A549 (cell line): Measurements from ENCODE around the gene NUCB1. TPM values are rescaled to one million over a fixed set of nuclear protein-coding genes. Genes with fewer than 3 reads are reported as not detected.

Experiments used
- ATAC-seq, 2 experiments: fragments of 200-7000 bp in 1 of 2; fragments of >200 bp in 1 of 2; cut with Nextera tagmentation in 1 of 2; cut with Tn5 transposase in 1 of 2; 3 replicates each; pipeline versions ENCODE4 v1.8.0 to v1.9.1; 2018 to 2020; ENCODE audit warnings: mild to moderate bottlenecking in 1 of 2, moderate library complexity in 1 of 2
- CTCF ChIA-PET: fragments of 300-600 bp; sonication (Branson Sonifier 250); formaldehyde crosslinking; extraction: SDS; loops from one replicate; lab custom pipeline; 2021; ENCODE audit warnings: antibody characterized with exemption, inconsistent platforms; lab: Yijun Ruan, JAX
- POLR2A ChIA-PET: fragments of 350-600 bp; formaldehyde crosslinking; extraction: SDS; loops from one replicate; lab custom pipeline; 2021; ENCODE audit warnings: antibody characterized with exemption, inconsistent platforms; lab: Yijun Ruan, JAX
- DNase-seq, 2 experiments: peaks; one replicate each; pipeline versions ENCODE4 v3.0.0 to v3.0.0-alpha.2; 2011 to 2016; ENCODE audit warnings: low read depth in 1 of 2, low spot score in 1 of 2
- FAIRE-seq: peaks from 2 replicates; lab custom pipeline; 2011; peaks lifted over from hg19 to GRCh38; lab: Jason Lieb, UNC
- H3K27ac ChIP-seq, 2 experiments: fragments of >200 bp; sonication (Bioruptor Twin); formaldehyde crosslinking; 3 replicates each; pipeline ENCODE4 v1.5.1; 2016 to 2017
- H3K4me1 ChIP-seq: fragments of >200 bp; sonication (Bioruptor Twin); formaldehyde crosslinking; 3 replicates; pipeline ENCODE4 v1.6.1; 2016
- H3K4me2 ChIP-seq: fragments of >200 bp; sonication (Bioruptor Twin); formaldehyde crosslinking; 3 replicates; pipeline ENCODE4 v1.6.1; 2016
- H3K4me3 ChIP-seq: fragments of >200 bp; sonication (Bioruptor Twin); formaldehyde crosslinking; 3 replicates; pipeline ENCODE4 v1.5.1; 2016
- H3K9me3 ChIP-seq: fragments of >200 bp; sonication (Bioruptor Twin); formaldehyde crosslinking; 3 replicates; pipeline ENCODE4 v1.6.1; 2016
- CEBPB ChIP-seq, 2 experiments: fragments of >200 bp in 1 of 2; sonication (Bioruptor Twin) in 1 of 2; formaldehyde crosslinking in 1 of 2; IDR thresholded peaks; 2 replicates each; pipeline ENCODE4 v1.6.1; 2012 to 2016
- EP300 ChIP-seq, 2 experiments: fragments of >200 bp; sonication (Bioruptor Twin); formaldehyde crosslinking; IDR thresholded peaks; 2 replicates in 1 of 2; 3 replicates in 1 of 2; pipeline ENCODE4 v1.6.1; 2016 to 2017
- ESRRA ChIP-seq: fragments of 150-350 bp; IDR thresholded peaks from 2 replicates; pipeline ENCODE4 v1.6.1; 2014; ENCODE audit warnings: mild to moderate bottlenecking, low read length, borderline replicate concordance
- GATA3 ChIP-seq: IDR thresholded peaks from 2 replicates; pipeline ENCODE4 v1.6.1; 2012; ENCODE audit warnings: borderline replicate concordance
- POLR2A ChIP-seq: IDR thresholded peaks from 2 replicates; pipeline ENCODE4 v1.6.1; 2012; ENCODE audit warnings: mild to moderate bottlenecking, low read length
- POLR2AphosphoS2 ChIP-seq: conservative IDR thresholded peaks from 2 replicates; pipeline ENCODE4 v1.6.1; 2012; ENCODE audit warnings: low read length, improper control_type of control experiment, inconsistent platforms
- RARB ChIP-seq: fragments of 250-450 bp; sonication (Bioruptor Pico); IDR thresholded peaks from 2 replicates; pipeline ENCODE4 v1.8.0; 2021; ENCODE audit warnings: mild to moderate bottlenecking, moderate library complexity
- SMC3 ChIP-seq: fragments of >200 bp; sonication (Bioruptor Twin); formaldehyde crosslinking; IDR thresholded peaks from 3 replicates; pipeline ENCODE4 v1.6.1; 2018; ENCODE audit warnings: inconsistent platforms
- ZFP36 ChIP-seq: fragments of 450-650 bp; IDR thresholded peaks from 2 replicates; pipeline ENCODE4 v1.6.1; 2014; ENCODE audit warnings: borderline replicate concordance; ENCODE audit not compliant: partially characterized antibody
- WGBS: methylation state at CpG from one replicate; pipeline ENCODE4 v1.1.6; 2017; ENCODE audit errors: missing lambda C conversion rate; 5-methylcytosine and 5-hydroxymethylcytosine counted together
- polyA plus RNA-seq, 4 experiments: library from polyadenylated mRNA; depleted of rRNA in 3 of 4; stranded (reverse); fragments of >200 nt; fragmentation: RNase III in 1 of 4; extraction: RNeasy Plus Mini Kit Qiagen cat#74134 plus additional on column Dnase treatment in 1 of 4; gene quantifications; 2 replicates in 3 of 4; 3 replicates in 1 of 4; pipeline ENCODE4 v1.2.3, GENCODE V29; 2011 to 2017
- TF ChIP-seq, protein P1 (sequence below): IDR thresholded peaks from 2 replicates; pipeline ENCODE4 v1.6.1; 2012
- TF ChIP-seq, protein P2 (sequence below): IDR thresholded peaks from 2 replicates; pipeline ENCODE4 v1.6.1; 2012
- TF ChIP-seq, protein P3 (sequence below): fragments of >200 bp; sonication (Bioruptor Twin); formaldehyde crosslinking; IDR thresholded peaks from 3 replicates; pipeline ENCODE4 v1.6.1; 2016

The NUCB1 gene
- polyA plus RNA-seq, 2 of the 4 experiments (the other 2 are of a cell fraction): 79.5 to 182 TPM

DNA sequence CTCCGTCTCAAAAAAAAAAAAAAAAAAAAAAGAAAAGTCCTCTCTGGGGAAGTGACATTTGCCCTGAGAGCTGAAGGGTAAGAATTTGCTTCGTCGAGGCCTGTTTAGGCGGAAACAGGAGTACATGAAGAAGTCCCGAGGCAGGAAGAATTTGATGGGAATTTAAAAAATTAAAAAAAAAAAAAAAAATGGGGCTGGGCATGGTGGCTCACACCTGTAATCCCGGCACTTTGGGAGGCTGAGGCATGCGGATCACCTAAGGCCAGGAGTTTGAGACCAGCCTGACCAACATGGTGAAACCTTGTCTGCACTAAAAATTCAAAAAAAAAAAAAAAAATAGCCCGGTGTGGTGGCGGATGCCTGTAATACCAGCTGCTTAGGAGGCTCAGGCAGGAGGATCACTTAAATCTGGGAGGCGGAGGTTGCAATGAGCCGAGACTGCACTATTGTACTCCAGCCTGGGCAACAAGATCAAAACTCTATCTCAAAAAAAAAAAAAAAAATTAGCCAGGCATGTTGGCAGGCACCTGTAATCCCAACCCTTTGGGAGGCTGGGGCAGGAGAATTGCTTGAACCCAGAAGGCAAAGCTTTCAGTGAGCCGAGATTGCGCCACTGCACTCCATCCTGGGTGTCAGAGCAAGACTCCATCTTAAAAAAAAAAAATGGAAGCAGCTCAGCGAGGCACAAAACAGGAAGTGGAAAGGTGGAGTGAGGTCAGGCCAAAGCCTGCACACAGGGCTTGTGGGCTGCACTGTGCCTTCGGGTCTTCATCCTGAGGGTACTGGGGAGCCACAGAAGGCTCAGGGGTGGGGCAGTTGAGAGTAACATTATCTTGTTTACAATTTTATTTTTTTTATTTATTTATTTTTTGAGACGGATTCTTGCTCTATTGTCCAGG is 59.5 kb downstream of the NUCB1 start:
- peaks cover 52% of the 10 kb centered on the region for H3K4me1 ChIP-seq
- peak; percentile 63 for TF ChIP-seq ZFP36
- TF ChIP-seq, protein P1, sequence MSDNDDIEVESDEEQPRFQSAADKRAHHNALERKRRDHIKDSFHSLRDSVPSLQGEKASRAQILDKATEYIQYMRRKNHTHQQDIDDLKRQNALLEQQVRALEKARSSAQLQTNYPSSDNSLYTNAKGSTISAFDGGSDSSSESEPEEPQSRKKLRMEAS: no peak
- peak in 1 of 2 experiments; percentile 41; a peak in 1 of 4 replicates for TF ChIP-seq CEBPB (IDR thresholded peaks at IDR 0.05)
- TF ChIP-seq, all 56 proteins: peak for 2
- FAIRE-seq (no peak), ATAC-seq (no peak), DNase-seq (peak in 1 of 2 experiments; percentile 55)
- Histone ChIP-seq H3K9me3 (no peaks in the 10 kb centered on the region), H3K4me2 (no peak overlapping the region), H3K27ac (peak overlapping the region in 1 of 2 experiments; percentile 96; a peak in 2 of 6 replicates), H3K4me3 (no peak overlapping the region)
- WGBS: 85% methylated on average over 16 of the region's 16 CpGs
- POLR2A ChIA-PET: interaction anchor here (1.5 to 6.5 kb wide), 2 partner anchors 9 to 60 kb away, joined by 4 to 47 read pairs; partner anchors contain the start of gene NUCB1
- CTCF ChIA-PET: interaction anchor here (0.6 to 5.4 kb wide), 9 partner anchors 11 to 373 kb away, joined by 3 to 39 read pairs (median 3); no protein-coding TSS in a partner anchor

DNA sequence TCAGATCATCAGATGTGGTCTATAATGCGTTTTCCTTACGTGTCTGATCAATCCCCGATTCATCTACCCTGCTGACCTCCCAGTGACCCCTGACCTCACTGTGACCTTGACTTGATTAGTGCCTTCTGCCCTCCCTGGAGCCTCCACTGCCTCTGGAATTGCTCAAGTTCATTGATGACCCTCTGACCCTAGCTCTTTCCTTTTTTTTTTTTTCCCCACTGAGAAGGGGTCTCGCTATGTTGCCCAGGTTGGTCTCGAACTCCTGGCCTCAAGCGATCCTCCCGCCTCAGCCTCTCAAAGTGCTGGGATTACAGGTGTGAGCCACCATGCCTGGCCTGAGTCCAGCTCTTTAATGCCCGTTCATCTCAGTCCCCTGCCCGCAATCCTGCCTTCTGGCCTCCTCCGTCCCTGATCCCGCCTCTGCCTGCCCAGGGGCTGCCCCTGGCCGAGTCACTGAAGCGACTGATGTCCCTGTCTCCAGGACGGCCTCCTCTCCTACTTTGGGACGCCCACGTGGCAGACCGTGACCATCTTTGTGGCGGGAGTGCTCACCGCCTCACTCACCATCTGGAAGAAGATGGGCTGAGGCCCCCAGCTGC is 61.0 kb downstream of the NUCB1 start:
- POLR2A ChIA-PET: interaction anchor here (0.6 to 1.6 kb wide), 9 partner anchors 9 to 316 kb away, joined by 3 to 18 read pairs (median 5); partner anchors contain the start of genes NUCB1 and PPP1R15A
- 82% methylated on average over 19 of the region's 19 CpGs for WGBS
- H3K27ac ChIP-seq: peak overlapping the region; percentile 92 to 96; a peak in 5 of 6 replicates

DNA sequence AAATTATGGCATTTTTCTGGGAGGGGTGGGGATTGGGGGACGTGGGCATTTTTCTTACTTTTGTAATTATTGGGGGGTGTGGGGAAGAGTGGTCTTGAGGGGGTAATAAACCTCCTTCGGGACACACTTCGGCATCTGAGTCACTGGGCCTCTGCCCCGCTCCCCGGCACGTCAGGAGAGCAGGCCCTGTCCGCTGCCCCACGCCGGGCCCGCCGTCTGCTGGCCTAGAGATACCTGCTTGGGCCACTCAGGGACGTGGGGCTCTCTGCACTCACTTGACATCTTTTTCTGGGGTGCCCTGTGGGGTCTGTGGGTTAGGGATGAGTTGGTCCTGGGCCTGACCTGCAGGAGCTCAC is 61.5 kb downstream of the NUCB1 start:
- 84% methylated on average over 12 of the region's 12 CpGs for WGBS
- CTCF ChIA-PET: interaction anchor here (0.8 to 5.4 kb wide), 8 partner anchors 9 to 316 kb away, joined by 3 to 39 read pairs (median 4); partner anchors contain the start of genes GYS1, NUCB1 and RUVBL2
- peak overlapping the region; percentile 92 to 96 for H3K27ac ChIP-seq
- H3K4me1 ChIP-seq: peaks cover 45% of the 10 kb centered on the region
- TF ChIP-seq POLR2AphosphoS2 (0 out of 2 replicates have a peak, but pooled peaks have one; percentile 17), EP300 (IDR thresholded peaks at IDR 0.05) (0 out of 5 replicates have a peak, but pooled peaks of 1 of the 2 experiments have one; percentile 11), POLR2A (no peak; the same call in 1 of the 2 replicates), GATA3 (peak; percentile 14; the same call in 1 of the 2 replicates), SMC3 (no peak)
- TF ChIP-seq, protein P2, sequence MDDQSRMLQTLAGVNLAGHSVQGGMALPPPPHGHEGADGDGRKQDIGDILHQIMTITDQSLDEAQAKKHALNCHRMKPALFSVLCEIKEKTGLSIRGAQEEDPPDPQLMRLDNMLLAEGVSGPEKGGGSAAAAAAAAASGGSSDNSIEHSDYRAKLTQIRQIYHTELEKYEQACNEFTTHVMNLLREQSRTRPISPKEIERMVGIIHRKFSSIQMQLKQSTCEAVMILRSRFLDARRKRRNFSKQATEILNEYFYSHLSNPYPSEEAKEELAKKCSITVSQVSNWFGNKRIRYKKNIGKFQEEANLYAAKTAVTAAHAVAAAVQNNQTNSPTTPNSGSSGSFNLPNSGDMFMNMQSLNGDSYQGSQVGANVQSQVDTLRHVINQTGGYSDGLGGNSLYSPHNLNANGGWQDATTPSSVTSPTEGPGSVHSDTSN: no peak
- TF ChIP-seq, protein P3, sequence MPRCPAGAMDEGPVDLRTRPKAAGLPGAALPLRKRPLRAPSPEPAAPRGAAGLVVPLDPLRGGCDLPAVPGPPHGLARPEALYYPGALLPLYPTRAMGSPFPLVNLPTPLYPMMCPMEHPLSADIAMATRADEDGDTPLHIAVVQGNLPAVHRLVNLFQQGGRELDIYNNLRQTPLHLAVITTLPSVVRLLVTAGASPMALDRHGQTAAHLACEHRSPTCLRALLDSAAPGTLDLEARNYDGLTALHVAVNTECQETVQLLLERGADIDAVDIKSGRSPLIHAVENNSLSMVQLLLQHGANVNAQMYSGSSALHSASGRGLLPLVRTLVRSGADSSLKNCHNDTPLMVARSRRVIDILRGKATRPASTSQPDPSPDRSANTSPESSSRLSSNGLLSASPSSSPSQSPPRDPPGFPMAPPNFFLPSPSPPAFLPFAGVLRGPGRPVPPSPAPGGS: no peak
- ATAC-seq: no peak
- FAIRE-seq: no peak
- no peaks in the 10 kb centered on the region for H3K9me3 ChIP-seq
- DNase-seq: no peak
- POLR2A ChIA-PET: interaction anchor here (0.6 to 1.6 kb wide), 9 partner anchors 9 to 316 kb away, joined by 3 to 18 read pairs (median 5); partner anchors contain the start of genes NUCB1, PPP1R15A and RUVBL2
- H3K4me3 ChIP-seq: no peak overlapping the region
- H3K4me2 ChIP-seq: peak overlapping the region; percentile 80

More for the DNA sequence above, 61.0 kb downstream of the NUCB1 start:
- DNase-seq (peak in 1 of 2 experiments; percentile 57), ATAC-seq (no peak), FAIRE-seq (no peak)
- H3K4me3 ChIP-seq: no peak overlapping the region
- H3K9me3 ChIP-seq: no peaks in the 10 kb centered on the region
- H3K4me2 ChIP-seq: peak overlapping the region; percentile 80; the same call in 2 of the 3 replicates
- CTCF ChIA-PET: interaction anchor here (0.6 to 5.4 kb wide), 9 partner anchors 10 to 316 kb away, joined by 3 to 39 read pairs (median 3); partner anchors contain the start of genes GYS1 and RUVBL2
- TF ChIP-seq RARB (CRISPR knock-in tag) (peak; percentile 77), ESRRA (peak; percentile 85; the same call in 1 of the 2 replicates), POLR2A (peak; percentile 5; the same call in 1 of the 2 replicates)
- TF ChIP-seq, protein P2: no peak
- H3K4me1 ChIP-seq: peaks cover 48% of the 10 kb centered on the region
